NCI-H1694 treated with DMSO at 0.1 percent for 48 hours (cell line): Measurements from ENCODE around the gene WNT3A.
"Not testable (repeated sequence)": the region's sequence is repeated elsewhere in the genome, so short reads cannot be mapped to it uniquely, and the experiment has no call there.

Experiments
- DNase-seq: peaks from one replicate; lab custom pipeline; 2025; lab: John Stamatoyannopoulos, UW

WNT3A gene

DNA sequence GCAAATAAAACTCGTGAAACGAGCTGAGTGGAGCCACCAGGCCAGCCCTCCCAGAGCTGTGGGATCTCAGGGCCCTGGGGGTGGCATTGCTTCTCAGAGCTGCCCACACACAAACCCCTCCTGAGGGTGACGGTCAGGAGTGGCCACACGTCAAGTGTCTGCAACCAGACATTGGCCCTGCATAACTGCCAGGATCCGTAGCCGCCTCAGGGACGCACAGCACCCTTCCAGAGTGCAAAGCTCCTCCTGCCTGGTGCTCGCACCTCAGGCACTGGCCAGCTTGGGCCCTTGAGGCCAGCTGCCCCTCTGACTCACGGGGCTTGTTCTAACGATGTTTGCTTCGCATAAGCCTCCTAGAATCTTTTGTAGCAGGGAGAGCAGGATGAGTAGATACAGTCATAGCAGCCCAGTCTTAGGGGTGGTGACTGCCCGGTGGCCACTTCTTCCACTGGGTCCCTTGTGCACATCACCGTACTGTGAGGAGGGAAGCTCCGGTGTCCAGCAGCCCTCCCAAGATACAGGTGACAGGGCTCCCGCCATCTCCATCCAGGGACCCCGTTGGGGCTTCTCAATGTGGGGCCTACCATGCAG lies 5.0 kb downstream of the WNT3A start:
- no peak for DNase-seq

DNA sequence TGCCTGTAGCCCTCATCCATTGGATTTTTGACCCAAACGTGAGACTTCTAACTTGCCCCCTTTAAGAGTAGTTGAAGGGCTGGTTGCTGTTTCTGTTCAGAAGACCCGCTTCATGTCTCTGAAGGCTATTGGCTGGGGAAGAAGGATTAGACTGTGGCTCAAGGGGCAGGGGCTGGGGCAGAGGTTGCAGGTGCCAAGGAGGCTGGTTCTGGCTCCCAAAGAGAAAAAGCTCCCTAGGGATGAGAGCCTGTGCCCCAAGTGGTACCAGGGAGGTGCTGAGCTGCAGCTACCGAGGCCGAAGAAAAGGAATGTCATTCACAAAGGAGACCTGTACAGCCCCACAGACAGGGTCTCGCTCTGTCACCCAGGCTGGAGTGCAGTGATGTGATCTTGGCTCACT lies 5.8 kb downstream of the WNT3A start:
- no peak for DNase-seq

DNA sequence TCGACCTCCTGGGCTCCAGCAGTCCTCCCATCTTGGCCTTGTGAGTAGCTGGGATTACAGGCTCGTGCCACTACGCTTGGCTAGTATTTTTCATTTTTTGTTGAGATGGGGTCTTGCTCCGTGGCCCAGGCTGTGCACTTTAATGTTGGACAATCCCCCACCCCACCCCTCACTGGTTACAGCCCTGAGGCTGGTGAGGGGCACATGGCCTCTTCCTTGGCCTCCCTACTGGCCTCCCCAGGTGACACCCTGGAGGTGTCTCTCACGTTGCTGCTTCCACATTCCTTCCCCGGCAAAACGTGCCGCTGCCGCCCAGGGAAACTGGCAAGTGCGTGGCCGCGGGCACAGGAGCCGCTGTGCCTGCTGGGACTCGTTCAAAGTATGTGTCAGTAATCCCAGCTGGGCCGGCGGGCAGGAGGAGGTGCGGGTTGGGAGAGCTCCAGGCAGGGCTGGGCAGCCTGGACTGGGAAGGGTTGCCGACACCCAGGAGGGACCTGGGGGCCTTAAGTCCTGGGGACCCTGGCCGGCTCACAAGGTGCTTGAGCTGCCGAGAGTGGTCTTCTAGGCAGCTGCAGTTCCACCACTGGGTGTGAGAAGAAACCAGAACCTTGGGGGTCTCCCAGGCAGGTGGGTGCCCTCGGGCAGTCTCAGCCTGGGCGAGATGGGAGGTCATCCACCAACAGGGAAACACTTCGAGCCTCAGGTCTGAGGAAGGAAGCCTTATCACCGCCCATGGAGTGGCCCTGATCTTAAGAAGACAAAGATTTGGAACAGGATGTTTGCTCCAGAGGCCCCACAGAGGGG lies 6.5 kb downstream of the WNT3A start:
- no peak for DNase-seq

DNA sequence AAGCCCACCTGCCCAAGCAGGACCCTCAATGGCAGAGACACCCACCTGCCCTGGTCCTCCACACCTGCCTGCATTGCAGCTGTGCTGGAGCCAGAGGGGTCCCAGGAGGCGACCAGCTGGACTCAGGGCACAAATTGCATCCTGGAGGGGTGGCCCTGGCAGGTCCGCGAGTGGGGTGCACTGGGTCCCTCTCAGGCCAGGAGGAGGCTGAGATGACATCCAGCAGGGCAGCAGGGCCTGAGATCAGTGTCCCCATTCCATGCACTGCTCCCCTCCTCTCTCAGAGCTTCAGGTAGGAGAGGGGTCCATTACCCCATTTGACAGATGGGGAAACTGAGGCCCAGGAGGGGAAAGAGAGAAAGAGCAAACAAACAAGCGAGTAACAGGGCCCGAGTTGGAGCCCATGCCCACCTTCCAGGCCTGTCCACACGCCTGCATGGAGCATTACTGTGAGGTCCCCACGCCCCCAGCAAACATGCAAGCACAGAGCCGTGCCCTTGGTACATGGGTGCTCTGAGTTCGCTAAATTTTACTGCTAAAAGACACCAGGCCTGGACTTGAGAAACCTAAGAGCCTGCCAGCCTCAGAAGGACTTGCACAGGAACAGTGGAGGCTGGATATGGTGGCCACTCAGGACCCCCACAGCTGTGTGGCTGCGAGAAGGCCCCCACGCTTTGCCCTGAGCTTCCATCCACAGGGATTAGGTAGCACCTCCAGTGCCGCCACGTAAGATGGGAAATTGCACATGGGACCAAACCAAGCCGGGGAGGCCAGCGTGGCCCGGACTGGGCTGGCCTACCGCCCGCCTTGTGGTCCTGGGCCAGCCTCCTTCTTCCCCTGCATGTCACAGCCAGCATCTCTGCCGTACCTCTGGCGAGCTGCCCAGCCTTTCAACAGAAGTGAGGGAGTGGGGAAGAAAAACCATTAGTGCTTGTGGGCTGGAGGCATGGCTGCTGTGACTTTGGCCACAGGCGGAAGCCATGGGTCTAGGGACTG lies 7.4 kb downstream of the WNT3A start:
- DNase-seq = no peak

DNA sequence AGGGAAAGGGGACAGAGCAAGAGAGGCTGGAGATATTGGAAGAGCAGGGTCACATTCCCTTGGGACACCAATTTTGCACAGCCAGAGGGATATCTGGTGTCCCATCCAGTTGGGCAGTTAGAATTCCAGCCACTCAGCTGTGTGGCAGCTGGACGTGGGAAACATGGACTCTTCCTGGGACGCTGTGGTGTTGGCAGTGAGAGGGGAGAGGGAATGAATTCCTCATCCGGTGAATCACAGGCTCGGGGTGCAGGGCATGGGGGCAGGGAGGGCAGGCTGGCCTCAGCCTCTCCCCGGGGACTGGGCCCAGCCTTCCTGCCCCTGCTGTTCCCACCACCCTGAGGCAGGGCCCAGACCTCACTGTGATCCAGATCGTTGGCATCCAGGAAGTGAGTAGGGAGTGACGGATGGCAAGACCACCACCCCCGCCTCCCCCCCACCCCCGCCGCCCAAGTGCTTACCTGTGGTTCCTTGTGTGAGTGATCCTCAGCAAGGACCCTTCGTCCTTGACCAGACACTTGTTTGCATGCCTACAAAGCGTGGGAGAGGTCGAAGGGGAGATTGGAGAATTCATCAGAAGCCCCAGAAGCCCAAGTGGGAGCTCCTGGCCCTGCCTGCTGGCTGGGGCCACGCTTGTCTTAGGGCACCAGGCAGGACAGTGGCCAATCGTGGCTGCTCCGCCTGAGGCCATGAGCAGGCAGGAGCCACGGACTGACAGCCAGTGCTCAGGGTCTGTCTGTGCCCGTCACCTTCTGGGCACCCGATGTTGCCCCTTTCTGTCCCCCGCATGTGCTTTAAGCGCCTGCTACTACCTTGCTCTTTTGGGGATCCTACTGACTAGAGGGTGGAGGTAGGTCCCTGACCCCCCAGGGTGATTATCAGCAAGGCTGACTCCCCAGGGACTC lies 8.7 kb downstream of the WNT3A start:
- DNase-seq = no peak

DNA sequence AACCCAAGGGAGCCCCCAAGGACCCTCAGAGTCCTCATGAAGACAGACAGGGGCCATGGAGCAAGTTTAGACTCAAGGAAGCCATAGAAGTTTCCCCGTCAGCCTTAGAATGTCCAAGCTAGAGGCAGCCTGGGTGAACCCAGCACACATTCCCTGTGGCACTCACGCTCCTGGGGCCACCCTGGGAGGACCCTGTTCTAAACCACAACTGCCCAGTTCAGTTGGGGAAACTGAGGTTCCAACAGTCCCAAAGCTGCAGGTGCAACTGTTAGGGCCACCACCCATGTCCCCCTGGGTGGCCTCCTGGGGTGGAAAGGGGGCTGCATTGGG lies 9.3 kb downstream of the WNT3A start:
- no peak for DNase-seq

DNA sequence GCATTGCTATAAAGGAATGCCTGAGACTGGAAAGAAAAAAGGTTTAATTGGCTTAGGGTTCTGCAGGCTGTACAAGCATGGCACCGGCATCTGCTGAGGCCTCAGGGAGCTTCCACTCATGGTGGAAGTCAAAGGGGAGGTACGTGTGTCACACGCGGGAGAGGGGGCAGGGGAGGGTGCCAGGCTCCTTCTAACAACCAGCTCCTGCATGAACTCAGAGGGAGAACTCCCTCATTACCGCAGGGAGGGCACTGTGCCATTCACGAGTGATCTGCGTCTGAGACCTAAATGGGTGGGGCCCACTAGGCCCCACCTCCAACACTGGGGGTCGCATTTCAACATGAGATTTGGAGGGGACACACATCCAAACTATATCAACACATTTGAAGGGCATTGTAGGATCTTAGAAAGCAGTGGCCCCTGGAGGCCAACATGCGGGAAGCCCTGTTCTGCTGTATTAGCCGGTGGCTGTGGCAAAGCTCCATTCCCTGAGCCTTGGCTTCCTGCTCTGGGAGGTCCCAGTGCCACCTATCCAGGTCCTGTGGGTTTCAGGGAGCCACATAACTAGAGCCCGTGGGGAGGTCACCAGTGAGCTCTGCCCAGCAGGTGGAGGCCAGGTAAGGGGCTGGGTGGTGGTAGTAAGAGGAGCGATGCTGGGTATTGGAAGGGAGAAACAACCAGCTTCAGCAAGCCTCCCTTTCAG lies 10.0 kb downstream of the WNT3A start:
- no peak for DNase-seq

DNA sequence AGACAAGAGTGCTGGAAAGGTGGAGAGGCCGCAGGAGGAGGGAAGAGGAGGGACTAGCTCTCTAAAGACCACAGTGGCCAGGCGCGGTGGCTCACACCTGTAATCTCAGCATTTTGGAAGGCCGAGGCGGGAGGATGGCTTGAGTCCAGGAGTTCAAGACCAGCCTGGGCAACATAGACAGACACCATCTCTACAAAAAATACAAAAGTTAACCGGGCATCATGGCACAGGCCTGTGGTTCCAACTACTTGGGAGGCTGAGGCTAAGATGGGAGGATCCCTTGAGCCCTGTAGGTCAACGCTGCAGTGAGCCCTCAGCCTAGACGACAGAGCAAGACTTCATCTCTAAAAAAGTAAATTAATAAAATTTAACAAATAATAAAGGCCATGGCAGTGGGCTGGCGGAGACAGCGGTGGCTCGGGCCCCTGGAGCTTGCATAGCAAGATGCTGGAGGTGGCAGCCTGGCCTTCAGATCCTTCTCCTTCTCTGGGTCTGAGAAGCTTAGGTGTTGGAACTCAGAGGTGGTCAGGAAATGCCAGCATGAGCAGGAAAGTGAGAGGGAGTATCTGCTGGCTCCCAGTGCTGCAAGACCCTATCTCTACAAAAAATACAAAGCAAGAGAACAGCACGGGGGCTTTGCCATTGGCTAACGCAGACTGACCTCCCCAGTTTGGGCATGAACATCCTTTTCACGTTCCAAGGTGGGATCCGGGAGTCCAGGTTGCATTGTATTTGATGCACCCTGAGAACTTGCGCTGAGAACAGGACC lies 10.7 kb downstream of the WNT3A start:
- no peak for DNase-seq

DNA sequence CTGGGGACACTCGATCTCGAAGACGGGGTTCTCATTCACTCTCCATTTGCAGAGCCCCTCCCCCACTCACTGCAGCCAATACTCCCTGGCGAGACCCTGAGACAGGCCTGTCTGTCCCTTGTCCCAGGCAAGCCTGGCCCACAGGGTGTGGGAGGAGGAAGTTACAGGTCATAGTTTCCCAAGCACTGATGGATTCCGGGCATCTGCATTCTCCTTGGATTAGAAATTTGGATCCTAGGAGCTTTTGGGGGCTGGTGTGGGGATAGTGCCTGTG lies 11.3 kb downstream of the WNT3A start:
- no peak for DNase-seq

DNA sequence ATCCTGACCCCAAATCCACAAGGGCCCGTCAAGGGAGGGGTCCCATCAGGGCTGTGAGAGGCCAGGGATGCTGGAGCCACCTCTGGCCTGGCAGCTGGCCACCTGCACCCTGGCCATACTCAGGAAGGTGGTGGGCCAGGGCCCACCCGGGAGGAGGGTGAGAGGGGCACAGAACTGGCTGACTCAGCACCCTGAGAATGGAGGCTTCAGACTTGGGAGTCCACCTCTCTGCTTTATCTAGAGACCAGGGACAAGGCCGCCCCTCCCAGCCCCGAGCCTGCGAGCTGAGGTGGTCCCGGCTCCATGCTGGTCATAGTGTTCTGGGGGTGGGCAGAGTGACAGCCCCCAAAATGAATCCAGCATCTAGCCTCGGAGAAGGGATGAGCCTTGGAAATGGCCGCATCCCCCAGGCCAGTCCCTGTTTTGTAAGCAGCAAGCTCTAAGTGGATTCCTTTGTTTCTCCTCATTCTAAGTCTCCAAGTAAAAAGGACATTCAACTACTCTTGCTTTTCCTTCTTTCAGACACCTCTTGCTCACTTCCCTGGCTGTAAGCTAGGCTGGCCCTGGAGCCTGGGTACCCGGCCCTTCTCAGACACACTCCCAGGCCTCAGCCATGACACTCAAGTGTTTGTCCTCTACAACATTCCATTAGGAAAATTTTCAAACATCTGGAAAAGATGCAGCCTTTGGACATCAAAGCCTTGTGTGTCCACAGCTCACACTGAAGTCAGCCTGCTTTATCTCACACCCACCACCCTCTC lies 12.3 kb downstream of the WNT3A start:
- no peak for DNase-seq

DNA sequence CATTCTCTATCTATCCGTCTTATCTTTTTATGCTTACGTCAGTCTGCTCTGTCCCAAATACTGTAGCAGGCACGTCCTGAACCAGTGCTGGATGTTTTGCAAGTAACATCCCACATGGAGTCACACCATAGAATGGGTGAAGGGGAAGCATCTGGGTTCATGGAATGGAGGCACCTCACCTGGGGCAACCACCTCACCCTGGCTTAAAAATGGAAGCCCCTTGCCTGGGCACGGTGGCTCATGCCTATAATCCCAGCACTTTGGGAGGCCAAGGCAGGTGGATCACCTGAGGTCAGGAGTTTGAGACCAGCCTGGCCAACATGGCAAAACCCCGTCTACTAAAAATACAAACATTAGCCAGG lies 12.9 kb downstream of the WNT3A start:
- DNase-seq = not testable (repeated sequence)

DNA sequence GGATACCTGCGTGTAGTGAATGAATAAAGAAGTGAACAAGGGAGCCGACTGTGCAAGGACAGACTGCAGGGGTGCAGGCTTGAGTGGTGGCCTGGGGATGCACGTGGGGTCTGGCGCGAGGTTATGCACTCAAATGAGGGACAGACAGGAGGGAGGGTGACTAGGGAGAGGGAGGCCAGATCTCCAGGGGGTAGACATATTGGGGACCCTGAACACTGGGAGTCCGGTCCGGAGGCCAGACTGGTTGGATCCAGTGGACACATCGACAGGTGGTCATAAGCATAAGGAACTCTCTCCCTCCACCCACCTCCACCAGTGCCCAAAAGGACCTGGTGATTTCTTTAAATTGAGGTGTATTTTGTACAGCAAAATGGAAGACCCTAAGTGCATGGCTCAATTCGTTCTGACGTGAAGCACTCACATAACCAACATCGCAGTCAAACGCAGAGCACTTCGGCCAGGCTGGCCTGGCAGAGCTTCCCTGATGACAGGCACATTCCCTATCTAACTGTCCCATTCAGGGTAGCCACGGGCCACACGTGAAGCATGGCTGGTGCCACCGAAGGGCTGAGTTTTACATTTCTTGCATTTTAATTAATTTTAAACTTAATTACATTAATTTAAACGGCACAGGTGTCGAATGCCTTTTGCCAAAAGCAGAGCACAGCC lies 14.0 kb downstream of the WNT3A start:
- DNase-seq = no peak

DNA sequence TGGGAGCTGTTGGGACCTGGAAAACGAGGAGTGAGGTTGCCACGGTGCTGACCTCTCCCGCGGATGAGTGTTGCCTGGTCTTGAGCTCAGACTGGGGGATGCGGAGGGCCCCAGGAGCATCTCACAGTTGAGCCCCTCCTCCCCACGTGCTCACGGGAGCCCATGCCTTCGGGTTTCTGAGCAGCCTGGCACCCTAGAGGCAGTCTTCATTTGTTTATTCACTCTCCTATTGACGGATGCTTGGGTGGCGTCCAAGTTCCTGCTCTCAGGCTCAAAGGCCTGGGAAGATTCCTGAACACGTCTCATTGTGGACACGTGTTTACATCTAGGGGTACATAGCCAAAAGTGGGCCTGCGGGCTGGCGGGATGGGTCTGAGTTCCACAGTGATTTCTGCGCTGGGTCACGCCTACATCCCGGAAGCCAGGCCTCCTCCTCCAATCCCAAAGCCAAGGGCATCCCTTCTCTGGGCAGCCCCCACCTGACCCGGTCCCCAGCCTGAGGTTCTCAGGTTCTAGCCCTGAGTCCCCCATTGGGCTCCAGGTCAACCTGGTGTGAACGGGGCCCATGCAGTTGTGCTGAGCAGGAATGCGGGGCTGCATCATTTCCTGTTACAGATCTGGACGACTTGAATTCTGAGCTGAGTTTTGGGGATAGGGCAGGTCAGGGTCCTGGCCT lies 14.7 kb downstream of the WNT3A start:
- no peak for DNase-seq

DNA sequence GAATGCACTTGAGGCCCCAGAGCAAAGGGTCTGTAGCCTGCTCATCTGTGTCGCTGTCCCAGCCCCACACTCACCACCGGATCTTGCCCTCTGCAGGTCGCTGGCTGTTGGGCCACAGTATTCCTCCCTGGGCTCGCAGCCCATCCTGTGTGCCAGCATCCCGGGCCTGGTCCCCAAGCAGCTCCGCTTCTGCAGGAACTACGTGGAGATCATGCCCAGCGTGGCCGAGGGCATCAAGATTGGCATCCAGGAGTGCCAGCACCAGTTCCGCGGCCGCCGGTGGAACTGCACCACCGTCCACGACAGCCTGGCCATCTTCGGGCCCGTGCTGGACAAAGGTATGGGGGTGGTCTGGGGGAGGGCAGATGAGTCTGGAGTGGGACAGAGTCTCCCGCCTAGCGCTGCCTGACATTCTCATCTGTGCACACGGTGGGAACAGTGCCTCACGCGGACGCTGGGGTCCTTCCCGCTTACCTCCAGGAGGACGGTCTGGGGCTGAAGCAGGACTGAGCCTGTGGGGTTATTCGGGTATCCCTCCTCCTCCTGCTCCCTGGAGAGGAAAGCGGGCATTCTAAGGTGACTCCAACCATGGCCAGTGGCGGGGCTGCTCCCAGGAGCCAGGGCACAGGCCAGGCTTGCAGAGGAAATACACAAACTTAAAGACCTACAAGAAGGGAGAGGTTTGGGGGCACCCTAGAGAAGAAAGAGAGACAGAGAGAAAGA lies 15.9 kb downstream of the WNT3A start:
- no peak for DNase-seq

DNA sequence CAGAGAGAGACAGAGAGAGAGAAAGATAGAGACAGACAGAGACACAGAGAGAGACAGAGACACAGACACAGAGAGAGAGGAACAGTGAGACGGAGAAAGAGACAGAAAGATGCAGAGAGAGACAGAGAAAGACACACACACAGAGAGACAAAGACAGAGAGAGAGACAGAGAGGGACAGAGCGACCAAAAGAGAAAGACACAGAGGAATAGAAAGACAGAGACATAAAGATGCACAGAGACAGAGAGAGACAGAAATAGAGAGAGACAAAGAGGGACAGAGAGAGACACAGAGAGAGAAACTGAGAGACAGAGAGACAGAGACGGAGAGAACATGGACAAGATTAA lies 16.5 kb downstream of the WNT3A start:
- no peak for DNase-seq

DNA sequence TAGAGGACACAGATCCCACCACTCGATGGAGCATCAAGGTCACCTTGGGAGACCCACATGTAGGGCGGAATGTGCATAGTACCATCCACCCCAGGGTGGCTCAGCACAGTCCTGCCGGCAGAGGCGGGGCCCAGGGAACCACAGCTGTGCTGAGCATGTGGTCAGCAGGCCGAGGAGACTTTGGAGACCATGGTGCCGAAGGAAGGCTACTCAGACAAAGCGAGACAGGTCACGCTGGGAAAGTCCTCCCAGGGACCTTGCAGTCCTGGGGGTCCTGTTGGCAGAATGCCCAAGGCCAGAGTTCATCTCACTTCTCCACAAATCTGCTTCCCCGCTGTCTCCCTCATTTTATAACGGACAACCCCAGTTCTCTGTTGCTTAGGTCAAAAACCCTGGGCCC lies 22.5 kb downstream of the WNT3A start:
- no peak for DNase-seq

DNA sequence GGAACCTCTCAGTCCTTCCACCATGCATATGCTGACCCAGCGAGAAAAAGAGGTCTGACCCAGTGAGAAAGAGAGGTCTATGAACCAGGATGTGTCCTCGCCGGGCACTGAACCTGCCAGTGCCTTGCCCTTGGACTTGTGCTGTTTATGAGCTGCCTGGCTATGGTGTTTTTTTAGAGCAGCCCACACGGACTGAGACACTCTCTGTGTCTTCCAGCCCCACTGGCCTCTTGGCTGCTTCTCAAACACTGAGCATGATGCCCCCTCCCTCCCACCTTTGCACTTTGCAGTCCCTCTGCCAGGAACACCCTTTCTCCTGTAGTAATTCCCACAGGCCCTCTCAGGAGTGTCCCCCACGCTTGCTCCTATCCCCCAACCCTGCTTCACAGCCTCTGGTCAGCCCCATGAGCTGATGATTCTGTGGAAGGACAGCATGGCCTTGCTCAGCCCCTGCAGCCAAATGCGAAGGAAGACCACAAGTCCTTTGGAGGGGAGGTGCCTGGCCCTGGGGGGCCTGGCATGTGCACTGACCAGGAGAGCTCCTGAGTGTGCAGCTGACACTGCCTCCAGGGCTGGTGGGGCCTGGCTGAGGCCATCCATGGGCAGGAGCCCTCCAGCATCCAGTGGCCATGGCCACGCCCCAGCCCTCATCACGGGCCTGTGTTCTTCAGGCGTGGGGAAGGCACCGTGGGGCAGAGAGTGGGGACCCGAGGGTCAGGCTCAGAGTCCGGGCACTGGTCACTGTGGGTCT lies 23.8 kb downstream of the WNT3A start:
- DNase-seq = no peak
